HEK293 (cell line): ENCODE data around the gene RGS7.
"Not testable (repeated sequence)": the region's sequence is repeated elsewhere in the genome, so short reads cannot be mapped to it uniquely, and the experiment has no call there.

Experiments
- CTCF ChIA-PET: fragments of 350-600 bp; formaldehyde crosslinking; extraction: SDS; loops from one replicate; lab custom pipeline; 2021; ENCODE audit warnings: antibody characterized with exemption; lab: Yijun Ruan, JAX
- POLR2A ChIA-PET: fragments of 300-600 bp; formaldehyde crosslinking; extraction: SDS; loops from one replicate; lab custom pipeline; 2020; ENCODE audit warnings: antibody characterized with exemption, inconsistent platforms; lab: Yijun Ruan, JAX
- H3K27ac ChIP-seq: fragments of 200-500 bp; sonication (Bioruptor generic); 2 replicates; pipeline ENCODE4 v1.5.1; 2014; ENCODE audit warnings: low read depth, low read length, control low read depth, inconsistent platforms; ENCODE audit errors: extremely low read depth
- H3K36me3 ChIP-seq, 2 experiments: fragments of 200-500 bp in 1 of 2; sonication (Bioruptor generic) in 1 of 2; 1 replicate in 1 of 2; 2 replicates in 1 of 2; pipeline ENCODE4 v1.5.1; 2014 to 2017; ENCODE audit warnings: inconsistent platforms in 2 of 2, low read length in 2 of 2; ENCODE audit not compliant: control insufficient read depth in 2 of 2, insufficient read depth in 1 of 2
- H3K4me1 ChIP-seq: fragments of 200-500 bp; sonication (Bioruptor generic); 2 replicates; pipeline ENCODE4 v1.5.1; 2014; ENCODE audit warnings: mild to moderate bottlenecking, low read length, inconsistent platforms; ENCODE audit not compliant: control insufficient read depth, insufficient read depth
- H3K4me3 ChIP-seq: 2 replicates; pipeline ENCODE4 v1.5.1; 2011; ENCODE audit warnings: low read depth, mild to moderate bottlenecking, control low read depth, low read length, moderate library complexity
- H3K9me3 ChIP-seq: fragments of 200-500 bp; sonication (Bioruptor generic); 2 replicates; pipeline ENCODE4 v1.5.1; 2014; ENCODE audit warnings: low read depth, low read length, inconsistent platforms; ENCODE audit not compliant: control insufficient read depth, insufficient read depth
- ELK4 ChIP-seq: IDR thresholded peaks from 2 replicates; pipeline ENCODE4 v1.6.1; 2011; ENCODE audit warnings: mild to moderate bottlenecking, low read depth, low read length, borderline replicate concordance
- PRDM1 ChIP-seq: fragments of 450-650 bp; formaldehyde crosslinking; IDR thresholded peaks from 2 replicates; pipeline ENCODE4; 2016; ENCODE audit warnings: missing biosample characterization, missing genetic modification characterization
- SCRT1 ChIP-seq: fragments of 450-650 bp; formaldehyde crosslinking; IDR thresholded peaks from 2 replicates; pipeline ENCODE4 v1.5.1; 2016; ENCODE audit warnings: missing biosample characterization, missing genetic modification characterization, borderline replicate concordance
- SCRT2 ChIP-seq: fragments of 450-650 bp; formaldehyde crosslinking; IDR thresholded peaks from 2 replicates; pipeline ENCODE4 v1.5.1; 2016; ENCODE audit warnings: missing biosample characterization, missing genetic modification characterization
- ZFP3 ChIP-seq: fragments of 450-650 bp; formaldehyde crosslinking; IDR thresholded peaks from 2 replicates; pipeline ENCODE4 v1.5.1; 2016; ENCODE audit warnings: low read depth, missing biosample characterization, missing genetic modification characterization
- ZNF146 ChIP-seq: fragments of 450-650 bp; formaldehyde crosslinking; IDR thresholded peaks from 2 replicates; pipeline ENCODE4 v1.5.1; 2016; ENCODE audit warnings: missing biosample characterization, missing genetic modification characterization
- ZNF155 ChIP-seq: fragments of 450-650 bp; formaldehyde crosslinking; IDR thresholded peaks from 2 replicates; pipeline ENCODE4 v1.5.1; 2016; ENCODE audit warnings: missing biosample characterization, missing genetic modification characterization
- ZNF211 ChIP-seq: fragments of 450-650 bp; formaldehyde crosslinking; IDR thresholded peaks from 2 replicates; pipeline ENCODE4 v1.5.1; 2016; ENCODE audit warnings: low read depth, missing biosample characterization, missing genetic modification characterization
- ZNF214 ChIP-seq: fragments of 450-650 bp; formaldehyde crosslinking; IDR thresholded peaks from 2 replicates; pipeline ENCODE4 v1.5.1; 2017; ENCODE audit warnings: missing biosample characterization, mild to moderate bottlenecking, missing genetic modification characterization, borderline replicate concordance
- ZNF23 ChIP-seq: fragments of 450-650 bp; formaldehyde crosslinking; IDR thresholded peaks from 2 replicates; pipeline ENCODE4 v1.5.1; 2016; ENCODE audit warnings: missing biosample characterization, missing genetic modification characterization, borderline replicate concordance
- ZNF302 ChIP-seq: fragments of 450-650 bp; formaldehyde crosslinking; IDR thresholded peaks from 2 replicates; pipeline ENCODE4 v1.5.1; 2016; ENCODE audit warnings: missing biosample characterization, missing genetic modification characterization, low read depth
- ZNF350 ChIP-seq: fragments of 450-650 bp; formaldehyde crosslinking; IDR thresholded peaks from 2 replicates; pipeline ENCODE4 v1.5.0; 2017; ENCODE audit warnings: missing biosample characterization, mild to moderate bottlenecking, missing genetic modification characterization
- ZNF398 ChIP-seq: fragments of 450-650 bp; formaldehyde crosslinking; IDR thresholded peaks from 2 replicates; pipeline ENCODE4 v1.5.1; 2017; ENCODE audit warnings: missing biosample characterization, missing genetic modification characterization
- ZNF416 ChIP-seq: fragments of 450-650 bp; formaldehyde crosslinking; IDR thresholded peaks from 2 replicates; pipeline ENCODE4 v1.5.1; 2016; ENCODE audit warnings: missing biosample characterization, missing genetic modification characterization
- ZNF423 ChIP-seq: fragments of 450-650 bp; formaldehyde crosslinking; IDR thresholded peaks from 2 replicates; pipeline ENCODE4 v1.5.1; 2016; ENCODE audit warnings: missing biosample characterization, missing genetic modification characterization
- ZNF544 ChIP-seq: fragments of 450-650 bp; formaldehyde crosslinking; IDR thresholded peaks from 2 replicates; pipeline ENCODE4 v1.5.0; 2017; ENCODE audit warnings: missing biosample characterization, missing genetic modification characterization
- ZNF580 ChIP-seq: fragments of 450-650 bp; formaldehyde crosslinking; IDR thresholded peaks from 2 replicates; pipeline ENCODE4 v1.5.1; 2016; ENCODE audit warnings: missing biosample characterization, missing genetic modification characterization
- ZNF76 ChIP-seq: fragments of 450-650 bp; formaldehyde crosslinking; IDR thresholded peaks from 2 replicates; pipeline ENCODE4; 2016; ENCODE audit warnings: low read depth, missing biosample characterization, missing genetic modification characterization, borderline replicate concordance
- ZNF785 ChIP-seq: fragments of 450-650 bp; formaldehyde crosslinking; IDR thresholded peaks from 2 replicates; pipeline ENCODE4 v1.5.1; 2016; ENCODE audit warnings: missing biosample characterization, missing genetic modification characterization
- ZNF843 ChIP-seq: fragments of 450-650 bp; formaldehyde crosslinking; IDR thresholded peaks from 2 replicates; pipeline ENCODE4 v1.5.1; 2016; ENCODE audit warnings: missing biosample characterization, missing genetic modification characterization

RGS7 gene

GRCh38 chr1:240972059-240972458, 384.9 kb downstream of the RGS7 start:
- H3K4me1 ChIP-seq, CTCF ChIA-PET, H3K27ac ChIP-seq, H3K9me3 ChIP-seq, POLR2A ChIA-PET, H3K4me3 ChIP-seq, H3K36me3 ChIP-seq: not testable (repeated sequence)
- TF ChIP-seq SCRT2 (tag by site-specific recombination) (peak; percentile 80), ZNF146 (tag by site-specific recombination) (peak; percentile 72)

GRCh38 chr1:240970253-240970652, 386.8 kb downstream of the RGS7 start:
- ChIA-PET CTCF (interaction anchor here (0.6 to 1.2 kb wide), 2 partner anchors 10 to 238 kb away, joined by 3 read pairs; no protein-coding TSS in a partner anchor), POLR2A (no interaction called here)
- Histone ChIP-seq H3K9me3 (no peaks in the 10 kb centered on the region), H3K36me3 (no peaks in the 10 kb centered on the region), H3K4me1 (no peaks in the 10 kb centered on the region), H3K27ac (no peak overlapping the region), H3K4me3 (no peak overlapping the region)
- no peak for TF ChIP-seq ZNF398 (tag by site-specific recombination)
- TF ChIP-seq SCRT2 (tag by site-specific recombination) = 0 out of 2 replicates have a peak, but pooled peaks have one; percentile 12

GRCh38 chr1:240968864-240969263, 388.1 kb downstream of the RGS7 start:
- Histone ChIP-seq H3K27ac (no peak overlapping the region), H3K4me3 (no peak overlapping the region), H3K36me3 (no peaks in the 10 kb centered on the region), H3K9me3 (no peaks in the 10 kb centered on the region), H3K4me1 (no peaks in the 10 kb centered on the region)
- CTCF ChIA-PET = interaction anchor here (0.7 to 0.8 kb wide), 2 partner anchors 10 to 846 kb away, joined by 3 read pairs; no protein-coding TSS in a partner anchor
- POLR2A ChIA-PET = no interaction called here
- TF ChIP-seq ZNF580 (tag by site-specific recombination) = no peak
- no peak for TF ChIP-seq PRDM1 (tag by site-specific recombination)
- no peak for TF ChIP-seq ZNF211 (tag by site-specific recombination)
- no peak for TF ChIP-seq ZNF423 (tag by site-specific recombination)
- no peak for TF ChIP-seq ZNF843 (tag by site-specific recombination)
- no peak for TF ChIP-seq ZNF785 (tag by site-specific recombination)
- no peak for TF ChIP-seq SCRT1 (tag by site-specific recombination)
- TF ChIP-seq ZNF155 (tag by site-specific recombination) = no peak
- no peak for TF ChIP-seq ZFP3 (tag by site-specific recombination)

- H3K27ac ChIP-seq = no peak overlapping the region
- H3K36me3 ChIP-seq = no peaks in the 10 kb centered on the region
- ChIA-PET POLR2A (no interaction called here), CTCF (interaction anchor here (0.5 to 2.4 kb wide), 13 partner anchors 15 to 1115 kb away, joined by 3 to 15 read pairs (median 3); no protein-coding TSS in a partner anchor)
- no peak overlapping the region for H3K4me3 ChIP-seq
- no peaks in the 10 kb centered on the region for H3K4me1 ChIP-seq
- H3K9me3 ChIP-seq = no peaks in the 10 kb centered on the region
- no peak for TF ChIP-seq ZNF423 (tag by site-specific recombination)
- TF ChIP-seq ZNF76 (tag by site-specific recombination) = no peak
- no peak for TF ChIP-seq ZNF544 (tag by site-specific recombination)
- TF ChIP-seq ZNF416 (tag by site-specific recombination) = no peak
- TF ChIP-seq ZNF23 (tag by site-specific recombination) = no peak
- TF ChIP-seq ZNF350 (tag by site-specific recombination) = no peak
- TF ChIP-seq ELK4 = no peak
- no peak for TF ChIP-seq ZNF214 (tag by site-specific recombination)
- TF ChIP-seq ZNF302 = no peak
Observed at GRCh38 chr1:240967070-240967724, 389.8 kb downstream of the RGS7 start.
